HG03460 (cell line): ENCODE data around the gene PSKH1.

Experiments
- ATAC-seq: cut with Tn5 transposase; IDR thresholded peaks from one replicate; pipeline ENCODE4 v1.9.1; 2021; ENCODE audit not compliant: unreplicated experiment

PSKH1 gene

DNA sequence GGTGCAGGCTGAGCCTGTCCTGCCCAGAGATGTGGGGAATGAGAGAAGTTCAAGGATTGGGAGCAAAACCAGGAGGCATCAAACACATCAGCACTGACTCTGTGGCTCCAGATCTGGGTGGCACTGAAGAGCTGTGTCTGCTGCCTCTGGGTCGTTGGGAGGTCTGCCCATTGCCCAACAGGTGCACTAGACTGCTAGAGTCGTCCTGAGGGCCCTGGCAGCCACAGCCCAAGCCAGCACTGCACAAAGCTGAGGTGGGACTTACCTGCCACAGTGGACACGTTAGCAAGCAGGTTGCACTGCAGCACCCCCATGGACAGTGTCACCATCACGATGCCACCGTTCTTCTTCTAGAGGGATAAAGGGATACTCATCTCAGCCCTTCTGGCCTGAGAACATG is 84.0 kb downstream of the PSKH1 start:
- no peak for ATAC-seq

DNA sequence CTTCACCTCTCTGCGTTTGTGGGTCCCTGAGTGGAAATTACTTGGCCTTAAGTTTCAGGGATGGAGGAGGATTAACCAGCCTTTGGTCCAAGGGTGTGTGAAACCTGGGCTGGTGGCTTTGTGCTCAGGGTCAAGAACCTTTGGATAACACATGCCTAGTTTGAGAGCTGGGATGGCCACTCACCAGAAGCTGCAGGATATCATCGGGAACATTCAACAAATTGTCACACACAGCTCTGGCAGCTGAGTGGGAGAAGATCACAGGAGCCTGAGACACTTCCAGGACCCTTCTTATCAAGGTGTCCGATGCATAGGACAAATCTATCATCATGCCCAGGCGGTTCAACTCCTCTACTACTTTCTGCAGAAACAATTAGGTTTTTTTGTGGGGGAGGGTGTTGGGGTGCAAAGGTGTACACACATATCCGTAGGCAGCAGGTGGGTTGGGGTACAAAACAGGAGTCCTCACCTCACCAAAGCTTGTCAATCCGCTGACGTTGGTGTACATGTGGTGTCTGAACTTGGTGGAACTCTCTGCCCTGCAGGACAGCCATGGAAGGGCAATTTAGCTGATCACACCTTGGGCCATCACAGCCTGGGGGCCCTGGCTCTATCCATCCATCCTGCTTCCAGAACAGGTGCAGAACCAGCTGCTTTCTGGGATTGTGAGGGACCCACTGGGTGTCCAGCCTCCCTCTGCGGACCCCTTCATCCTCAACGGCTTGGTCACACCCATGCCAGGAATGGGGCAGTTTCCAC is 84.6 kb downstream of the PSKH1 start:
- ATAC-seq, result no peak
